Measurements from ENCODE around the gene ZNF74.

ZNF74 gene

DNA sequence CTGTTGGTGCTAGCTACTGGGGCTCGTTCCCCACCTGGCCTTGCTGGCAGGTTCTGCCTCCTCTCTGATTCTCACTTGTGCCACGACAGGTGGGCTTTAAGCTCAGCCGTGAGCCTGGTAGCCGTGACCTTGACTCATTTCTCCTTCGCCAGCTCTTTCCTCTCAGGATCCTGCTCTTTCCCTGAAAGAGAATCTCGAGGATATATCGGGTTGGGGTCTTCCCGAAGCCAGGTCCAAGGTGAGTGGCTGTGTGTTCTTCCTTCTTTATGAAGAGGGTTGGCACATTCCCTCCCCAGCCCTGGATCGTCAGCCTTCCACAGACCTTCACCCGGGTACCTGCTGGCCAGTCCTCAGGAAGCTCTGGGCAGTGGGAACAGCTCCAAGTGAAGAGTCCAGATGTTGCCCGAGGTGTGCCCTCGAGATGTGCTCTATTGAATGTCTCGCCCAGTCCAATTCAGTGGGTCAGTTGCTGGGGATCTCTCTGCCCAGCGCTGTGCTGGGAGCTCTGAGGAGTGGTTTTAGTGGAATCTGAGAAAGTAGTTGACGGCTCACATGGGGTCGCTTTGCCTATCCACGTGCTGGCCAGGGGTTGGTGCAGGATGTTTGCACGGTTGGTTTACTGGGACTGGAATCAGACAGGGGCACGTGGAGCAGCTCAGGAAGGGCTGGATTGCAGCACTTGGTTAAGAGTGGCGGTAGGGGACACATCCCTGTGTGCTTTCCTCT, 1.4 kb downstream of the ZNF74 start:
- no peak overlapping the region for H3K4me3 ChIP-seq (ENCODE audit: low read depth, low read length)
- TF ChIP-seq, protein P1, sequence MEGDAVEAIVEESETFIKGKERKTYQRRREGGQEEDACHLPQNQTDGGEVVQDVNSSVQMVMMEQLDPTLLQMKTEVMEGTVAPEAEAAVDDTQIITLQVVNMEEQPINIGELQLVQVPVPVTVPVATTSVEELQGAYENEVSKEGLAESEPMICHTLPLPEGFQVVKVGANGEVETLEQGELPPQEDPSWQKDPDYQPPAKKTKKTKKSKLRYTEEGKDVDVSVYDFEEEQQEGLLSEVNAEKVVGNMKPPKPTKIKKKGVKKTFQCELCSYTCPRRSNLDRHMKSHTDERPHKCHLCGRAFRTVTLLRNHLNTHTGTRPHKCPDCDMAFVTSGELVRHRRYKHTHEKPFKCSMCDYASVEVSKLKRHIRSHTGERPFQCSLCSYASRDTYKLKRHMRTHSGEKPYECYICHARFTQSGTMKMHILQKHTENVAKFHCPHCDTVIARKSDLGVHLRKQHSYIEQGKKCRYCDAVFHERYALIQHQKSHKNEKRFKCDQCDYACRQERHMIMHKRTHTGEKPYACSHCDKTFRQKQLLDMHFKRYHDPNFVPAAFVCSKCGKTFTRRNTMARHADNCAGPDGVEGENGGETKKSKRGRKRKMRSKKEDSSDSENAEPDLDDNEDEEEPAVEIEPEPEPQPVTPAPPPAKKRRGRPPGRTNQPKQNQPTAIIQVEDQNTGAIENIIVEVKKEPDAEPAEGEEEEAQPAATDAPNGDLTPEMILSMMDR (IDR thresholded peaks at IDR 0.05; ENCODE audit: low read depth, low read length) = no peak
- peaks cover 5% of the 10 kb centered on the region for H3K36me3 ChIP-seq
- no peaks in the 10 kb centered on the region for H3K27me3 ChIP-seq (ENCODE audit: insufficient read depth, low read depth, severe bottlenecking)
- H3K9me3 ChIP-seq (ENCODE audit: severe bottlenecking) = no peaks in the 10 kb centered on the region
- no peak overlapping the region for H3K27ac ChIP-seq
- DNase-seq = no peak

DNA sequence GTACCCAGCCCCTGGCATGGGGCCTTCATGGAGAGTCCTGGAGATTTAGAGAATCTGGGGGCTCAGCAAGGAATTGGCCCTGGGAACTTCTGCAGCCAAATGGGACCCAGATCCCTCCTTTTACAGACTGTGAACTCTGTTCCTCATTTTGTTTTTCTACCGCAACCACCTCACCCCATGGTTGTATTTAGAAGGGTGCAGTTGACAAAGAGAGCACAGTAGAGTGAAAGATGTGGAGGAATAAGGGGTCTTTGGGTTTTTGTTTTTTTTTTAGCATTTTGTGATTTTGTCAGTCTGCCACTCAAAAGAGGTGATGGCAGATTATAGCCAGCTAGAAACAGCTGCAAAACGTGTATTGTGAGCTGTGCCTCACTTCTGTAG, 1.9 kb downstream of the ZNF74 start:
- H3K36me3 ChIP-seq = peaks cover 11% of the 10 kb centered on the region
- H3K27ac ChIP-seq = no peak overlapping the region
- no peaks in the 10 kb centered on the region for H3K27me3 ChIP-seq (ENCODE audit: insufficient read depth, low read depth, severe bottlenecking)
- H3K4me3 ChIP-seq (ENCODE audit: low read depth, low read length) = no peak overlapping the region
- no peaks in the 10 kb centered on the region for H3K9me3 ChIP-seq (ENCODE audit: severe bottlenecking)
- TF ChIP-seq, protein P1 (IDR thresholded peaks at IDR 0.05; ENCODE audit: low read depth, low read length) = no peak
- DNase-seq = no peak

DNA sequence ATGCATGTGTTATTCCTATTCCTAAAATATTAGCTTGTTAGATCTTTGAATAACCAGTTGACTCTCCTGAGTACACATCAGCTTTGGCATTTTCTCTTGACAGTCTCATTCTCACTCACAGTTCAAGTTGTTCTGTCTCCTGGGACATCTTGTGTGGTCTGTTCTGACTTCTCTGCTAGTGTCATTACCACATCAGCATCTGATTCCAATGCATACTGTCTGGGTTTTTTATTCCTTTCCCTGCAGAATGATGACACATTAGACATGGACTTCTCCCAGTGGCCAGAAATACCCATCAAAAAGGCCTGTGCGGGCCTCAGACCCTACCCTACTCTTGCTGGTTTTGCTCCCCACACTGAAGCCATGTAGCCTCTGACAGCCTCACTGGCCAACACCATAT, 2.7 kb downstream of the ZNF74 start:
- no peak overlapping the region for H3K27ac ChIP-seq
- TF ChIP-seq, protein P1 (IDR thresholded peaks at IDR 0.05; ENCODE audit: low read depth, low read length) = no peak
- no peaks in the 10 kb centered on the region for H3K27me3 ChIP-seq (ENCODE audit: insufficient read depth, low read depth, severe bottlenecking)
- H3K9me3 ChIP-seq (ENCODE audit: severe bottlenecking) = no peaks in the 10 kb centered on the region
- H3K4me3 ChIP-seq (ENCODE audit: low read depth, low read length) = no peak overlapping the region
- peaks cover 12% of the 10 kb centered on the region for H3K36me3 ChIP-seq
- no peak for DNase-seq

DNA sequence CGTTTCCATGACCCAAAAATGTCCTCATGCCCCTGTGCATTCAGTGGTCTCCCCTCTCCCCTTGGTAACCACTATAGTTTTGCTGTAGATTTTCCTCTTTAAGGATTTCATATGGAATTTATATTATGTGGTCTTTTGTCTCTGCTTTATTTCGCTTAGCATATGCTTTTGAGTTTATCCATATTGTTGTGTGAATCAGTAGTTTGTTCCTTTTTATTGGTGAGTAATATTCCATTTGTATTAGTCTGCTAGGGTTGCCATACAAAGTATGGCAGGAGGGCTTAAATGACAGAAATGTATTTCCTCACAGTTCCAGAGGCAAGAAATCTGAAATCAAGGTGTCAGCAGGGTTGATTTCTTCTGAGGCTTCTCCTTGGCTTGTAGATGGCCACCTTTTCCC, 3.5 kb downstream of the ZNF74 start:
- DNase-seq = no peak
- Histone ChIP-seq H3K27me3 (ENCODE audit: insufficient read depth, low read depth, severe bottlenecking) (no peaks in the 10 kb centered on the region), H3K27ac (no peak overlapping the region), H3K4me3 (ENCODE audit: low read depth, low read length) (no peak overlapping the region), H3K36me3 (peaks cover 15% of the 10 kb centered on the region), H3K9me3 (ENCODE audit: severe bottlenecking) (no peaks in the 10 kb centered on the region)
- TF ChIP-seq, protein P1 (IDR thresholded peaks at IDR 0.05; ENCODE audit: low read depth, low read length) = no peak

DNA sequence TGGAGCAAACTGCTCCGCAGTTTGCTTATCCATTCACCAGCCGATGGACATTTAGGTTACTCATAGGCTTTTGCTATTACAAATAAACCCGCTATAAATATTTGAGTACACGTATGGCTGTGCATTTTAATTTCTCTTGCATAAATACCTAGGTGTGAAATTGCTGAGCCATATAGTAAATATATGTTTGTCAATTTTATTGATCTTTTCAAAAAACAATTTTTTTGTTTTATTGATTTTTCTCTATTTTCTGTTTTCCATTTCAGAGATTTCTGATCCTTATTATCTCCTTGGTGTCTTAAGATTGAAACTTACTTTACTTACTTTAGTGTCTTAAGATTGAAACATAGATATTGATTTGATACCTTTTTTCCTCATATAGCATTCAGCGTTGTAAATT, 4.5 kb downstream of the ZNF74 start:
- no peak overlapping the region for H3K27ac ChIP-seq
- peaks cover 21% of the 10 kb centered on the region for H3K36me3 ChIP-seq
- TF ChIP-seq, protein P1 (IDR thresholded peaks at IDR 0.05; ENCODE audit: low read depth, low read length) = no peak
- H3K27me3 ChIP-seq (ENCODE audit: insufficient read depth, low read depth, severe bottlenecking) = no peaks in the 10 kb centered on the region
- DNase-seq = no peak
- no peaks in the 10 kb centered on the region for H3K9me3 ChIP-seq (ENCODE audit: severe bottlenecking)
- H3K4me3 ChIP-seq (ENCODE audit: low read depth, low read length) = no peak overlapping the region

Measured in WERI-Rb-1 (cell line).